B cell (primary cell): ENCODE measurements around the gene APOE. TPM values are rescaled to one million over a fixed set of nuclear protein-coding genes. Genes with fewer than 3 reads are reported as not detected.

Experiments
- ATAC-seq: fragments of 200-7000 bp; cut with Tn5 transposase; one replicate; pipeline ENCODE4 v1.10.0; 2021; ENCODE audit warnings: low read depth, mild to moderate bottlenecking, moderate number of reproducible peaks, moderate library complexity
- CTCF ChIA-PET: fragments of 350-600 bp; sonication (Branson Sonifier 250); formaldehyde crosslinking; loops from one replicate; lab custom pipeline; 2021; ENCODE audit warnings: antibody characterized with exemption, inconsistent platforms; lab: Charles Lee
- POLR2A ChIA-PET: fragments of 350-600 bp; sonication (Branson Sonifier 250); formaldehyde crosslinking; loops from one replicate; lab custom pipeline; 2021; ENCODE audit warnings: antibody characterized with exemption; lab: Charles Lee
- DNase-seq: peaks from one replicate; pipeline ENCODE4 v3.0.0; 2013
- H2AFZ ChIP-seq: 2 replicates; pipeline ENCODE4 v1.6.1; 2012; ENCODE audit warnings: mild to moderate bottlenecking, low read depth, low read length; ENCODE audit not compliant: insufficient read depth, poor library complexity, severe bottlenecking
- H3K27ac ChIP-seq, 2 donors: 1 replicate in 1 of 2; 2 replicates in 1 of 2; pipeline ENCODE4 v1.5.1; 2012 to 2013; ENCODE audit warnings: low read length in 2 of 2, mild to moderate bottlenecking in 2 of 2, moderate library complexity in 1 of 2
- H3K27me3 ChIP-seq, 4 experiments: fragments of 200-600 bp in 1 of 4; sonication (generic) in 1 of 4; replicated peaks in 1 of 4; 1 replicate in 2 of 4; 2 replicates in 2 of 4; pipeline versions ENCODE4 v1.6.1 to v1.7.0; 2013 to 2016; ENCODE audit warnings: low read length in 3 of 4, mild to moderate bottlenecking in 2 of 4, mixed read lengths in 1 of 4, moderate library complexity in 1 of 4; ENCODE audit not compliant: insufficient read depth in 4 of 4, control insufficient read depth in 3 of 4; ENCODE audit errors: control extremely low read depth in 1 of 4
- H3K36me3 ChIP-seq, 2 experiments: replicated peaks in 1 of 2; 1 replicate in 1 of 2; 2 replicates in 1 of 2; pipeline versions ENCODE4 v1.6.1 to v1.7.1; 2013; ENCODE audit warnings: low read length in 1 of 2; ENCODE audit not compliant: insufficient read depth in 2 of 2, control insufficient read depth in 1 of 2; ENCODE audit errors: control extremely low read depth in 1 of 2, extremely low read depth in 1 of 2
- H3K4me1 ChIP-seq, 2 donors: fragments of 200-600 bp in 1 of 2; sonication (generic) in 1 of 2; 1 replicate in 1 of 2; 2 replicates in 1 of 2; pipeline versions ENCODE4 v1.5.1 to v1.6.1; 2013 to 2017; ENCODE audit warnings: low read length in 2 of 2; ENCODE audit not compliant: control insufficient read depth in 2 of 2, insufficient read depth in 2 of 2
- H3K4me2 ChIP-seq: replicated peaks from 2 replicates; pipeline ENCODE3; 2012; ENCODE audit warnings: mild to moderate bottlenecking, low read depth, low read length; ENCODE audit not compliant: poor library complexity, severe bottlenecking
- H3K4me3 ChIP-seq, 5 experiments: fragments of 200-600 bp in 1 of 5; sonication (generic) in 1 of 5; 1 replicate in 3 of 5; 2 replicates in 2 of 5; pipeline versions ENCODE4 v1.5.1 to v1.7.0; 2011 to 2016; ENCODE audit warnings: low read length in 4 of 5, mild to moderate bottlenecking in 4 of 5, low read depth in 2 of 5, control low read depth in 1 of 5, moderate library complexity in 1 of 5; ENCODE audit not compliant: insufficient read depth in 1 of 5; ENCODE audit errors: control extremely low read depth in 1 of 5, extremely low read depth in 1 of 5
- H3K79me2 ChIP-seq: fragments of 200-600 bp; sonication (generic); one replicate; pipeline ENCODE4 v1.6.0; 2016; ENCODE audit warnings: low read length; ENCODE audit not compliant: control insufficient read depth, insufficient read depth
- H3K9ac ChIP-seq: fragments of 200-600 bp; sonication (generic); 2 replicates; pipeline ENCODE4 v1.6.1; 2017; ENCODE audit warnings: mild to moderate bottlenecking, low read length, moderate library complexity
- H3K9me3 ChIP-seq, 3 donors: one replicate each; pipeline versions ENCODE4 v1.6.1 to v1.7.1; 2013; ENCODE audit warnings: low read length in 2 of 3; ENCODE audit not compliant: control insufficient read depth in 2 of 3, insufficient read depth in 1 of 3; ENCODE audit errors: control extremely low read depth in 1 of 3
- H4K20me1 ChIP-seq: 2 replicates; pipeline ENCODE4 v1.6.0; 2012; ENCODE audit warnings: mild to moderate bottlenecking, low read length; ENCODE audit not compliant: insufficient read depth, control insufficient read depth, poor library complexity, severe bottlenecking
- H3K27ac Mint-ChIP-seq: one replicate; pipeline ENCODE4 v1.8.0; 2021; ENCODE audit warnings: mixed read lengths
- H3K27me3 Mint-ChIP-seq: one replicate; pipeline ENCODE4 v1.8.0; 2021; ENCODE audit warnings: mixed read lengths
- H3K4me1 Mint-ChIP-seq: one replicate; pipeline ENCODE4 v1.8.0; 2021; ENCODE audit warnings: mixed read lengths
- H3K4me3 Mint-ChIP-seq: one replicate; pipeline ENCODE4 v1.8.0; 2021; ENCODE audit warnings: mixed read lengths
- H3K9me3 Mint-ChIP-seq: one replicate; pipeline ENCODE4 v1.8.0; 2022; ENCODE audit warnings: mixed read lengths; ENCODE audit not compliant: insufficient read depth
- CTCF ChIP-seq: fragments of 200-600 bp; IDR thresholded peaks from one replicate; pipeline ENCODE4 v1.8.0; 2022; ENCODE audit warnings: antibody characterized with exemption, mild to moderate bottlenecking
- EZH2 ChIP-seq: IDR thresholded peaks from 2 replicates; pipeline ENCODE4 v1.6.1; 2012; ENCODE audit warnings: borderline replicate concordance, low read depth, mild to moderate bottlenecking, moderate library complexity, low read length; ENCODE audit not compliant: insufficient read depth, poor library complexity, severe bottlenecking
- WGBS: methylation state at CpG from one replicate; pipeline ENCODE4 v1.1.5; 2013; ENCODE audit warnings: missing lambda C conversion rate; ENCODE audit not compliant: insufficient coverage; 5-methylcytosine and 5-hydroxymethylcytosine counted together
- intact Hi-C: fragments of 100-400 bp; cut with micrococcal nuclease; formaldehyde crosslinking; loops from one replicate; pipeline ENCODE4 v1.10.0; 2022
- polyA plus RNA-seq: library from polyadenylated mRNA; depleted of rRNA; stranded (reverse); fragments of >200 nt; gene quantifications from 2 replicates; pipeline ENCODE4 v1.2.3, GENCODE V29; 2012
- total RNA-seq, 2 donors: library from RNA; stranded (reverse); fragments of 120-200 nt in 1 of 2; gene quantifications; 1 replicate in 1 of 2; 2 replicates in 1 of 2; pipeline versions ENCODE4 v1.2.3 to v1.2.4, GENCODE V29; 2013 to 2022

APOE gene
- total and polyA plus RNA-seq, 2 donors (not counting 1 experiment from before 2014, with no cell fraction given): 0.74 to 2.8 TPM

- peak overlapping the region; percentile 67 to 99 (median 96) for H3K4me3 ChIP-seq
- peak overlapping the region; percentile 94 for H3K27ac Mint-ChIP-seq
- no peak for DNase-seq
- no peaks in the 10 kb centered on the region for H3K27me3 Mint-ChIP-seq
- H3K9me3 Mint-ChIP-seq: no peaks in the 10 kb centered on the region
- ATAC-seq: no peak
- POLR2A ChIA-PET: interaction anchor here (1.2 to 1.5 kb wide), 4 partner anchors 46 to 222 kb away, joined by 4 to 10 read pairs (median 6); partner anchors contain the start of genes BLOC1S3, RELB, TOMM40 and TRAPPC6A
- peaks cover 0 to 6% of the 10 kb centered on the region in 2 experiments for H3K36me3 ChIP-seq
- H3K4me1 Mint-ChIP-seq: peaks cover 66% of the 10 kb centered on the region
- TF ChIP-seq EZH2 (no peak), CTCF (no peak)
- peak overlapping the region; percentile 99 for H3K4me3 Mint-ChIP-seq
- intact Hi-C loops: loop anchor here (1.0 kb wide), 5 partner anchors 40 to 223 kb away; partner anchors contain the start of genes BLOC1S3 and TRAPPC6A
- no peaks in the 10 kb centered on the region for H3K9me3 ChIP-seq
- peaks cover 38% of the 10 kb centered on the region for H4K20me1 ChIP-seq
- peak overlapping the region; percentile 99 for H3K4me2 ChIP-seq
- H2AFZ ChIP-seq: peak overlapping the region; percentile 94
- peak overlapping the region; percentile 70 to 93 for H3K27ac ChIP-seq
- peaks cover 55 to 65% of the 10 kb centered on the region in 2 donors for H3K4me1 ChIP-seq
- WGBS: 6% methylated on average over 38 of the region's 40 CpGs
- H3K79me2 ChIP-seq: peaks cover 98% of the 10 kb centered on the region
- no peaks in the 10 kb centered on the region for H3K27me3 ChIP-seq
- H3K9ac ChIP-seq: peak overlapping the region; percentile 99
- CTCF ChIA-PET: interaction anchor here (1.0 to 2.2 kb wide), 4 partner anchors 43 to 231 kb away, joined by 3 to 7 read pairs (median 6); no protein-coding TSS in a partner anchor
Observed at GRCh38 chr19:44955505-44956439, 50.2 kb downstream of the APOE start.
